Brain microvascular endothelial cell (primary cell): ENCODE measurements around the gene PSMD11.

Experiments
- DNase-seq: peaks from one replicate; pipeline ENCODE4 v3.0.0-alpha.2; 2020
- H3K27ac ChIP-seq: fragments of 250-450 bp; sonication (Bioruptor Pico); 2 replicates; pipeline ENCODE4 v1.5.1; 2020; ENCODE audit warnings: mild to moderate bottlenecking, moderate library complexity
- H3K27me3 ChIP-seq: fragments of 250-450 bp; sonication (Bioruptor Pico); replicated peaks from 2 replicates; pipeline ENCODE4 v1.5.1; 2020; ENCODE audit warnings: mild to moderate bottlenecking
- H3K36me3 ChIP-seq: fragments of 250-450 bp; sonication (Bioruptor Pico); replicated peaks from 2 replicates; pipeline ENCODE4 v1.5.1; 2020; ENCODE audit warnings: mild to moderate bottlenecking
- H3K4me3 ChIP-seq: 2 replicates; pipeline ENCODE4 v1.5.1; 2011; ENCODE audit warnings: low read depth, mild to moderate bottlenecking, control low read depth, low read length, moderate library complexity
- CTCF ChIP-seq: IDR thresholded peaks from 2 replicates; pipeline ENCODE4 v1.5.1; 2011; ENCODE audit warnings: low read depth, mild to moderate bottlenecking, moderate library complexity, low read length, control low read depth, inconsistent platforms; ENCODE audit errors: missing control alignments
- in situ Hi-C: cut with HindIII; loops from 2 replicates; pipeline ENCODE4 v1.10.0; 2017; ENCODE audit warnings: low sequenced_read_pairs, low pct_ligation_motif_present

Gene PSMD11

GRCh38 chr17:32467949-32468348, 23.6 kb downstream of the PSMD11 start:
- no peak overlapping the region for H3K4me3 ChIP-seq
- H3K36me3 ChIP-seq, result peaks cover 82% of the 10 kb centered on the region
- in situ Hi-C loops, result no loop called here
- no peaks in the 10 kb centered on the region for H3K27me3 ChIP-seq
- no peak overlapping the region for H3K27ac ChIP-seq
- TF ChIP-seq CTCF, result no peak
- no peak for DNase-seq

DNA sequence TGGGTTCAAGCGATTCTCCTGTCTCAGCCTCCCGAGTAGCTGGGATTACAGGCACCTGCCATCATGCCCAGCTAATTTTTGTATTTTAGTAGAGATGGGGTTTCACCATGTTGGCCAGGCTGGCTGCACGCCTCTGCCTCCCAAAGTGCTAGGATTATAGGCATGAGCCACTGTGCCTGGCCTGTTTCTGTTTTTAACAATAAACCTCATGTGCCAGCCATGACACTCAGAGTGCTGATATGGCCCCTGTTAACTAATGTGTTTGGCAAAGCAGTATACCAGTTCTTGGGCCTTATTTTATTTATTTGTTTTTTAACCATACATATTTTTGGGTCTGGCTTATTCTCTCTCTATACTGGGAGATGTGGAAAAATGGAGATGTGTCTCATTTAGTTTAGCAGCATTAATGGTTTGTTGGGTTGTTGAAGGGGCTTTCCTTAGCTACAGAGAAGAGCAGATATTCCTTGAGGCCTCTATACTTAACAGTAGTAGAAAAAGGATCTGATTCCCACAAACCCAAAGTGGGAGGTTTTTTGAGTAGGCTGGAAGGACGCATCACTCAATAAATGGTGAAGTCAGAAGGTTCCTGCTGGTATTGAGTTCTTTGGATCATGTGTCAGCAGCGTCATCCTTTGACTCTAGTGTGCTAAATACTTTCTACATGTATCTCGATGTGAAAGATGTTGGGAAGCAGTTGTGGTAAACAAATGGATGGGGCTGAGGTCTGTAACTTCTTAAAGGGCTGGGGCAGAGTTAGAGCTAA, 26.3 kb downstream of the PSMD11 start:
- Histone ChIP-seq H3K4me3 (no peak overlapping the region), H3K36me3 (peaks cover 79% of the 10 kb centered on the region), H3K27ac (no peak overlapping the region), H3K27me3 (no peaks in the 10 kb centered on the region)
- in situ Hi-C loops, result no loop called here
- no peak for DNase-seq
- TF ChIP-seq CTCF, result no peak

- no peak overlapping the region for H3K27ac ChIP-seq
- no peaks in the 10 kb centered on the region for H3K27me3 ChIP-seq
- TF ChIP-seq CTCF, result no peak
- peaks cover 82% of the 10 kb centered on the region for H3K36me3 ChIP-seq
- in situ Hi-C loops, result no loop called here
- DNase-seq, result no peak
- H3K4me3 ChIP-seq, result no peak overlapping the region
These were observed 27.3 kb downstream of the PSMD11 start for GRCh38 chr17:32471652-32472051.

GRCh38 chr17:32475258-32475657, 30.9 kb downstream of the PSMD11 start:
- in situ Hi-C loops, result no loop called here
- peaks cover 87% of the 10 kb centered on the region for H3K36me3 ChIP-seq
- TF ChIP-seq CTCF, result no peak
- no peak for DNase-seq
- no peaks in the 10 kb centered on the region for H3K27me3 ChIP-seq
- no peak overlapping the region for H3K27ac ChIP-seq
- H3K4me3 ChIP-seq, result no peak overlapping the region

DNA sequence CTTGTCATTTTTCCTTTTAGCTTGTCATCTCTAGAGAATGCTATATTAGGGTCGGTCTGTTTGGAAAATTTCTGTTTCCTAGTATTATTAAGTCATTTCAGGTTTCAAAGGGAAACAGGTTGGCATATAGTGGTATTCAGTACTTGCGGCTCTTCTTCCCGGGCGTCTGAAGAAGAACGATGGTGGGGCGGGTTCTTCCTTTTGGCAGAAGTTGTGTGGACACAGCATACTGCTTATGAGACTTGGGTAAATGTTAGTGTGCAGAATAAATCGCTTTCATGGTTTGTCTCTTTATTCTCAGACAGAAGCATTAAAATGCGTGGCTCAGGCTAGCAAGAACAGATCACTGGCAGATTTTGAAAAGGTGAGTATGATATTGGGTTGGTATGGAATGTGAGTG, 32.9 kb downstream of the PSMD11 start:
- Histone ChIP-seq H3K27me3 (no peaks in the 10 kb centered on the region), H3K36me3 (peaks cover 74% of the 10 kb centered on the region), H3K4me3 (no peak overlapping the region), H3K27ac (no peak overlapping the region)
- no peak for DNase-seq
- TF ChIP-seq CTCF, result no peak
- in situ Hi-C loops, result no loop called here
